ENCODE results near the gene CDK6. TPM values are rescaled to one million over a fixed set of nuclear protein-coding genes. Genes with fewer than 3 reads are reported as not detected.

Gene CDK6
- total RNA-seq, 1 experiment from 2014 or later, result 126 TPM

GRCh38 chr7:92623544-92623943 lies 212.8 kb downstream of the CDK6 start:
- DNase-seq (ENCODE audit: low read depth in 1 of 2, low spot score in 2 of 2), result no peak

GRCh38 chr7:92622685-92623084 lies 213.7 kb downstream of the CDK6 start:
- H3K27me3 ChIP-seq (replicated peaks), result no peaks in the 10 kb centered on the region
- H3K4me3 ChIP-seq, result no peak overlapping the region
- H3K9me3 ChIP-seq (replicated peaks), result no peaks in the 10 kb centered on the region
- H3K36me3 ChIP-seq, result peaks cover 66% of the 10 kb centered on the region
- DNase-seq (ENCODE audit: low read depth in 1 of 2, low spot score in 2 of 2), result no peak
- peaks cover 35% of the 10 kb centered on the region for H3K4me1 ChIP-seq (replicated peaks)
- H3K27ac ChIP-seq, result no peak overlapping the region

More at GRCh38 chr7:92623544-92623943, 212.8 kb downstream of the CDK6 start:
- Histone ChIP-seq H3K27me3 (replicated peaks) (no peaks in the 10 kb centered on the region), H3K9me3 (replicated peaks) (no peaks in the 10 kb centered on the region), H3K27ac (no peak overlapping the region), H3K4me1 (replicated peaks) (peaks cover 35% of the 10 kb centered on the region), H3K4me3 (no peak overlapping the region), H3K36me3 (peaks cover 62% of the 10 kb centered on the region)

- no peak overlapping the region for H3K4me3 ChIP-seq
- no peak overlapping the region; the same call in 1 of the 2 replicates for H3K27ac ChIP-seq
These were observed 214.3 kb downstream of the CDK6 start for GRCh38 chr7:92622030-92622429.

GRCh38 chr7:92621561-92622023 lies 214.8 kb downstream of the CDK6 start:
- DNase-seq (ENCODE audit: low read depth in 1 of 2, low spot score in 2 of 2), result peak in 1 of 2 experiments; percentile 28
- Histone ChIP-seq H3K27ac (peak overlapping the region; percentile 59), H3K4me3 (no peak overlapping the region), H3K36me3 (peaks cover 69% of the 10 kb centered on the region), H3K9me3 (replicated peaks) (no peaks in the 10 kb centered on the region), H3K27me3 (replicated peaks) (no peaks in the 10 kb centered on the region), H3K4me1 (replicated peaks) (peaks cover 35% of the 10 kb centered on the region)

More at GRCh38 chr7:92622030-92622429, 214.3 kb downstream of the CDK6 start:
- peaks cover 66% of the 10 kb centered on the region for H3K36me3 ChIP-seq
- no peaks in the 10 kb centered on the region for H3K27me3 ChIP-seq (replicated peaks)
- peaks cover 35% of the 10 kb centered on the region for H3K4me1 ChIP-seq (replicated peaks)
- no peak for DNase-seq (ENCODE audit: low read depth in 1 of 2, low spot score in 2 of 2)
- no peaks in the 10 kb centered on the region for H3K9me3 ChIP-seq (replicated peaks)

GRCh38 chr7:92621026-92621540 lies 215.3 kb downstream of the CDK6 start:
- Histone ChIP-seq H3K9me3 (replicated peaks) (no peaks in the 10 kb centered on the region), H3K36me3 (peaks cover 70% of the 10 kb centered on the region), H3K4me1 (replicated peaks) (peaks cover 32% of the 10 kb centered on the region), H3K4me3 (no peak overlapping the region), H3K27ac (peak overlapping the region; percentile 59), H3K27me3 (replicated peaks) (no peaks in the 10 kb centered on the region)
- DNase-seq (ENCODE audit: low read depth in 1 of 2, low spot score in 2 of 2), result peak; percentile 77 to 78

GRCh38 chr7:92615861-92616260 lies 220.5 kb downstream of the CDK6 start:
- Histone ChIP-seq H3K9me3 (replicated peaks) (no peaks in the 10 kb centered on the region), H3K4me3 (no peak overlapping the region), H3K4me1 (replicated peaks) (peaks cover 18% of the 10 kb centered on the region), H3K27me3 (replicated peaks) (no peaks in the 10 kb centered on the region), H3K36me3 (peaks cover 76% of the 10 kb centered on the region), H3K27ac (no peak overlapping the region)
- no peak for DNase-seq (ENCODE audit: low read depth in 1 of 2, low spot score in 2 of 2)

GRCh38 chr7:92614660-92615174 lies 221.7 kb downstream of the CDK6 start:
- DNase-seq (ENCODE audit: low read depth in 1 of 2, low spot score in 2 of 2), result no peak
- no peak overlapping the region for H3K27ac ChIP-seq
- H3K27me3 ChIP-seq (replicated peaks), result no peaks in the 10 kb centered on the region
- H3K4me3 ChIP-seq, result no peak overlapping the region
- H3K36me3 ChIP-seq, result peaks cover 69% of the 10 kb centered on the region
- H3K4me1 ChIP-seq (replicated peaks), result peaks cover 16% of the 10 kb centered on the region
- H3K9me3 ChIP-seq (replicated peaks), result no peaks in the 10 kb centered on the region

- Histone ChIP-seq H3K27ac (no peak overlapping the region), H3K9me3 (replicated peaks) (no peaks in the 10 kb centered on the region), H3K4me3 (no peak overlapping the region), H3K4me1 (replicated peaks) (peaks cover 16% of the 10 kb centered on the region), H3K36me3 (peaks cover 73% of the 10 kb centered on the region), H3K27me3 (replicated peaks) (no peaks in the 10 kb centered on the region)
- no peak for DNase-seq (ENCODE audit: low read depth in 1 of 2, low spot score in 2 of 2)
These were observed 222.7 kb downstream of the CDK6 start for GRCh38 chr7:92613720-92614119.

- no peaks in the 10 kb centered on the region for H3K27me3 ChIP-seq (replicated peaks)
- H3K4me1 ChIP-seq (replicated peaks), result peaks cover 16% of the 10 kb centered on the region
- no peak overlapping the region for H3K27ac ChIP-seq
- no peaks in the 10 kb centered on the region for H3K9me3 ChIP-seq (replicated peaks)
- no peak for DNase-seq (ENCODE audit: low read depth in 1 of 2, low spot score in 2 of 2)
- H3K36me3 ChIP-seq, result peaks cover 69% of the 10 kb centered on the region
- no peak overlapping the region for H3K4me3 ChIP-seq
These were observed 223.2 kb downstream of the CDK6 start for GRCh38 chr7:92613214-92613613.

- no peak for DNase-seq (ENCODE audit: low read depth in 1 of 2, low spot score in 2 of 2)
These were observed 223.9 kb downstream of the CDK6 start for GRCh38 chr7:92612501-92612900.

GRCh38 chr7:92611735-92612134 lies 224.6 kb downstream of the CDK6 start:
- DNase-seq (ENCODE audit: low read depth in 1 of 2, low spot score in 2 of 2), result no peak
- Histone ChIP-seq H3K27ac (peak overlapping the region; percentile 40; the same call in 1 of the 2 replicates), H3K27me3 (replicated peaks) (no peaks in the 10 kb centered on the region), H3K4me3 (no peak overlapping the region), H3K9me3 (replicated peaks) (no peaks in the 10 kb centered on the region), H3K36me3 (peaks cover 59% of the 10 kb centered on the region), H3K4me1 (replicated peaks) (peaks cover 16% of the 10 kb centered on the region)

More at GRCh38 chr7:92612501-92612900, 223.9 kb downstream of the CDK6 start:
- H3K4me3 ChIP-seq, result no peak overlapping the region
- H3K36me3 ChIP-seq, result peaks cover 67% of the 10 kb centered on the region
- no peaks in the 10 kb centered on the region for H3K9me3 ChIP-seq (replicated peaks)
- peak overlapping the region; percentile 40 for H3K27ac ChIP-seq
- H3K4me1 ChIP-seq (replicated peaks), result peaks cover 16% of the 10 kb centered on the region
- H3K27me3 ChIP-seq (replicated peaks), result no peaks in the 10 kb centered on the region

GRCh38 chr7:92609921-92610518 lies 226.4 kb downstream of the CDK6 start:
- H3K9me3 ChIP-seq (replicated peaks), result no peaks in the 10 kb centered on the region
- peak in 1 of 2 experiments; percentile 27 for DNase-seq (ENCODE audit: low read depth in 1 of 2, low spot score in 2 of 2)
- no peaks in the 10 kb centered on the region for H3K27me3 ChIP-seq (replicated peaks)
- H3K4me3 ChIP-seq, result no peak overlapping the region
- peaks cover 16% of the 10 kb centered on the region for H3K4me1 ChIP-seq (replicated peaks)
- H3K36me3 ChIP-seq, result peaks cover 49% of the 10 kb centered on the region
- H3K27ac ChIP-seq, result no peak overlapping the region

GRCh38 chr7:92608380-92609322 lies 227.7 kb downstream of the CDK6 start:
- Histone ChIP-seq H3K4me1 (replicated peaks) (peaks cover 14% of the 10 kb centered on the region), H3K36me3 (peaks cover 41% of the 10 kb centered on the region), H3K4me3 (no peak overlapping the region), H3K9me3 (replicated peaks) (no peaks in the 10 kb centered on the region), H3K27ac (no peak overlapping the region), H3K27me3 (replicated peaks) (no peaks in the 10 kb centered on the region)
- no peak for DNase-seq (ENCODE audit: low read depth in 1 of 2, low spot score in 2 of 2)
